ENCODE results near the gene ZNF189.

ZNF189 gene

GRCh38 chr9:101437806-101438232, 39.2 kb downstream of the ZNF189 start:
- Histone ChIP-seq H3K4me3 (ENCODE audit: low read depth, low read length) (no peak overlapping the region), H3K27me3 (ENCODE audit: control insufficient read depth, insufficient read depth, low read length) (no peaks in the 10 kb centered on the region), H3K4me1 (ENCODE audit: control insufficient read depth, insufficient read depth, low read length) (no peaks in the 10 kb centered on the region), H3K36me3 (ENCODE audit: control insufficient read depth, insufficient read depth, low read length) (no peaks in the 10 kb centered on the region), H3K9ac (ENCODE audit: low read depth, low read length) (no peak overlapping the region), H3K27ac (ENCODE audit: low read depth, low read length) (no peak overlapping the region), H3K9me3 (ENCODE audit: control insufficient read depth, insufficient read depth, low read length) (no peaks in the 10 kb centered on the region)

GRCh38 chr9:101438523-101438922, 39.9 kb downstream of the ZNF189 start:
- Histone ChIP-seq H3K9ac (ENCODE audit: low read depth, low read length) (no peak overlapping the region), H3K27ac (ENCODE audit: low read depth, low read length) (no peak overlapping the region), H3K9me3 (ENCODE audit: control insufficient read depth, insufficient read depth, low read length) (no peaks in the 10 kb centered on the region), H3K4me1 (ENCODE audit: control insufficient read depth, insufficient read depth, low read length) (no peaks in the 10 kb centered on the region), H3K27me3 (ENCODE audit: control insufficient read depth, insufficient read depth, low read length) (no peaks in the 10 kb centered on the region), H3K36me3 (ENCODE audit: control insufficient read depth, insufficient read depth, low read length) (no peaks in the 10 kb centered on the region), H3K4me3 (ENCODE audit: low read depth, low read length) (no peak overlapping the region)

DNA sequence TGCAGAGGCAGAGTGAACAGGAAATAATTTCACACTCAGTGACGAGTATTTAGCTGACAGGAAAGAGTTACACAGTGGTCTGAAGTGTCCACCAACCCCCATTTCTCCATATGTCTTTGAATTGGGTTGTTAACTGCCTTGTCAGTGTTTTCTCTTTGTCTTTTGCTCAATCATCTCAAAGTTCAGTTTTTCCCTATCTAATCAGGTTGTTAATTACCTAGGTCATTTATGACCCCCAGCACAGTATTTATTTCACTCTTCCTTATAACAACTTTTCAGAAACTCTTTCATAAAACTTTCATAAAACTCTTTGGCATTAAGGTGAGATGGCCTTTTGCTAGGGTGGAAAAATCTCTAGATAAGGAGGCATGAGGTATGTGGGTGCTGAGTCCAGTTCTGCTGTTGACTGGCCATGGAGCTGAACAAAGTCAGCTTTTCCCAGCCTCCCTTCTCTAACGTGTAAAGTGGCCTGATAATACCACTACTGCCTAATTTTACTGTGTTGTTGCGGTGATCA, 42.1 kb downstream of the ZNF189 start:
- H3K9ac ChIP-seq (ENCODE audit: low read depth, low read length) = no peak overlapping the region
- H3K9me3 ChIP-seq (ENCODE audit: control insufficient read depth, insufficient read depth, low read length) = no peaks in the 10 kb centered on the region
- no peak overlapping the region for H3K27ac ChIP-seq (ENCODE audit: low read depth, low read length)
- H3K4me1 ChIP-seq (ENCODE audit: control insufficient read depth, insufficient read depth, low read length) = no peaks in the 10 kb centered on the region
- no peak overlapping the region for H3K4me3 ChIP-seq (ENCODE audit: low read depth, low read length)
- no peaks in the 10 kb centered on the region for H3K27me3 ChIP-seq (ENCODE audit: control insufficient read depth, insufficient read depth, low read length)
- no peaks in the 10 kb centered on the region for H3K36me3 ChIP-seq (ENCODE audit: control insufficient read depth, insufficient read depth, low read length)

DNA sequence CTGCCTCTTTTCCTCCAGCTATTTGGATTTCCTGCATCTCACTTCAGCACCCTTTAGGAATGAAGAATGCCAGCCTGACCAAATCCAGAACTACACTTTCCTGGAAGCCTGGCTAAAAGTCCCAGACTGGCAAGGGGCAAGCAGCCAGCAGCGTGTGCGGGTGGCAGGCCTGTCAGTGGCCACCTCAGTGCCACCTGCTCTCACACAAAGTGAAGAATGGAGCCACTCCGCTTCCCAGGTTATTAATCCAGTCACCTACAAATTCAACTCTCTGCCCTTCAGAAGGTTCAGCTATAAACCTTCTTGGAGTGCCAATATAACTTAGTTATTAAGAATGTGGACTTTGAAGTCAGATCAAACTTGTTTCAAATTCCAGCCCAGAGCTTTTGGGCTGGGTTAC, 43.7 kb downstream of the ZNF189 start:
- Histone ChIP-seq H3K27me3 (ENCODE audit: control insufficient read depth, insufficient read depth, low read length) (no peaks in the 10 kb centered on the region), H3K36me3 (ENCODE audit: control insufficient read depth, insufficient read depth, low read length) (no peaks in the 10 kb centered on the region)

GRCh38 chr9:101442736-101443135, 44.1 kb downstream of the ZNF189 start:
- no peaks in the 10 kb centered on the region for H3K36me3 ChIP-seq (ENCODE audit: control insufficient read depth, insufficient read depth, low read length)
- no peak overlapping the region for H3K27ac ChIP-seq (ENCODE audit: low read depth, low read length)
- H3K9ac ChIP-seq (ENCODE audit: low read depth, low read length) = no peak overlapping the region
- H3K9me3 ChIP-seq (ENCODE audit: control insufficient read depth, insufficient read depth, low read length) = no peaks in the 10 kb centered on the region
- H3K4me3 ChIP-seq (ENCODE audit: low read depth, low read length) = no peak overlapping the region
- no peaks in the 10 kb centered on the region for H3K4me1 ChIP-seq (ENCODE audit: control insufficient read depth, insufficient read depth, low read length)
- no peaks in the 10 kb centered on the region for H3K27me3 ChIP-seq (ENCODE audit: control insufficient read depth, insufficient read depth, low read length)

More for the DNA sequence above, 43.7 kb downstream of the ZNF189 start:
- H3K9me3 ChIP-seq (ENCODE audit: control insufficient read depth, insufficient read depth, low read length) = no peaks in the 10 kb centered on the region
- H3K27ac ChIP-seq (ENCODE audit: low read depth, low read length) = no peak overlapping the region
- no peak overlapping the region for H3K4me3 ChIP-seq (ENCODE audit: low read depth, low read length)
- H3K4me1 ChIP-seq (ENCODE audit: control insufficient read depth, insufficient read depth, low read length) = no peaks in the 10 kb centered on the region
- H3K9ac ChIP-seq (ENCODE audit: low read depth, low read length) = no peak overlapping the region

DNA sequence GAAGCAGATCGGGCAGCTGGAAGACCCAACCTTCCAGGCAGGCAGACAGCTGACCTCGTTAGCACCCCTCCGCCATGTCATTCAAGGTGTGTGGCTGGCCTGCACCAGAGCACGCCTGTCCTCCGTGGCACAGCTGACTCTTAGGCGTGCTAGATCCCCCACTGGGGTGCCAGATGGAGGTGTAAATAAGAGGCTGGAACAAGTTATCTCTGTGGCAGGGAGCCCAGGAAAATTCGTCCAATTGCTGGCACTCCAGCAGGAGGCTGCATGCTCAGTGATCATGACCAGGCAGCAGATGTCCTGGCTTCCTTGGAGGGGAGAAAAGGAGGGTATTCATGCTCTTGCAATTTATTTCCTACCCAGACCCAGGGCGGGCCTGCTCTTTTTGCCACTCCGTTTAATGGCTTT, 44.7 kb downstream of the ZNF189 start:
- no peaks in the 10 kb centered on the region for H3K36me3 ChIP-seq (ENCODE audit: control insufficient read depth, insufficient read depth, low read length)
- H3K27ac ChIP-seq (ENCODE audit: low read depth, low read length) = no peak overlapping the region
- H3K4me1 ChIP-seq (ENCODE audit: control insufficient read depth, insufficient read depth, low read length) = no peaks in the 10 kb centered on the region
- no peak overlapping the region for H3K4me3 ChIP-seq (ENCODE audit: low read depth, low read length)
- H3K27me3 ChIP-seq (ENCODE audit: control insufficient read depth, insufficient read depth, low read length) = no peaks in the 10 kb centered on the region
- no peaks in the 10 kb centered on the region for H3K9me3 ChIP-seq (ENCODE audit: control insufficient read depth, insufficient read depth, low read length)
- no peak overlapping the region for H3K9ac ChIP-seq (ENCODE audit: low read depth, low read length)

DNA sequence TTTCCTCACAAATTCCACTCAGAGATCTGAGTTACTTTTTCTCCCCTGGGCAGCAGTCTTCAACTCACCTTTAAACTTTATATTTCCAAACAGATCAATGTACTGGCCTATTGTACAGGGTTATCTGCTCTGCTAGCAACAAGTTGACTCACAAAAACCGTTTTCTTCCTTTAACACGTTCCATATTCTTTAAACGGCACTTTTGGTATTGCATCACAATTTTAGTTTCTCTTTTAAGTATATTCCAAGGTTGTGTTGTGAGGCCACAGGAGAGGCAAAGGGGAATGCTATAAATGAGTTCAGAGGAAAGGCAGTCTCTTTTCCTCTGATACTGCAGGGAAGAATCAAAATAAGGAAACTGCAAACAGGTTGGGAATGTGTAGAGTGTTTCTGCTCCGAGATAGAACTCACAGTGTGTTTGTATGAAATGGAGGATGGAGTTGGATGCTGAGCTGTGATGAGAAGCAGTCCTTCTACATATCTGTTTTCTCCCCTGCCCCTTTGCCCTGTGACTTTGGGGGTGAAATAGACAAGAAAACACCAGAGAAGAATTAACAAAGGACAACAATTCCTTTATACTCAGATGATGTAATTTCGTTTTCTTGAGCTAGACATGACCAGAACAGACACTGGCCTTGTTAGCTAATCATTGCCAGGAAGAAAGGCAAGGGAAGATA, 46.8 kb downstream of the ZNF189 start:
- Histone ChIP-seq H3K9ac (ENCODE audit: low read depth, low read length) (no peak overlapping the region), H3K4me3 (ENCODE audit: low read depth, low read length) (no peak overlapping the region), H3K9me3 (ENCODE audit: control insufficient read depth, insufficient read depth, low read length) (no peaks in the 10 kb centered on the region), H3K36me3 (ENCODE audit: control insufficient read depth, insufficient read depth, low read length) (no peaks in the 10 kb centered on the region), H3K27ac (ENCODE audit: low read depth, low read length) (no peak overlapping the region), H3K4me1 (ENCODE audit: control insufficient read depth, insufficient read depth, low read length) (no peaks in the 10 kb centered on the region), H3K27me3 (ENCODE audit: control insufficient read depth, insufficient read depth, low read length) (no peaks in the 10 kb centered on the region)

DNA sequence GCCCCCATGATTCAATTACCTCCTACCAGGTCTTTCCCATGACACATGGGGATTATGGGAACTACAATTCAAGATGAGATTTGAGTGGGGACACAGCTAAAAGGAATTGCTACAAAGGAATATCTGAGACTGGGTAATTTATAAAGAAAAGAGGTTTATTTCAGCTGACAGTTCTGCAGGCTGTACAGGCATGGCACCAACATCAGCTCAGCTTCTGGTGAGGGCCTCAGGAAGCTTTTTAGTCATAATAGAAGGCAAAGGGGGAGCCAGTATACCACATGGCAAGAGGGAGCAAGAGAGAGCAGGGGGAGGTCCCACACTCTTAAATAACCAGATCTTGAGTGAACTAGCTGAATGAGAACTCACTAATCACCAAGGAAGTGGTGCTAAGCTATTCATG, 48.1 kb downstream of the ZNF189 start:
- Histone ChIP-seq H3K4me1 (ENCODE audit: control insufficient read depth, insufficient read depth, low read length) (no peaks in the 10 kb centered on the region), H3K9ac (ENCODE audit: low read depth, low read length) (no peak overlapping the region), H3K9me3 (ENCODE audit: control insufficient read depth, insufficient read depth, low read length) (no peaks in the 10 kb centered on the region), H3K4me3 (ENCODE audit: low read depth, low read length) (no peak overlapping the region), H3K36me3 (ENCODE audit: control insufficient read depth, insufficient read depth, low read length) (no peaks in the 10 kb centered on the region), H3K27ac (ENCODE audit: low read depth, low read length) (no peak overlapping the region), H3K27me3 (ENCODE audit: control insufficient read depth, insufficient read depth, low read length) (no peaks in the 10 kb centered on the region)

DNA sequence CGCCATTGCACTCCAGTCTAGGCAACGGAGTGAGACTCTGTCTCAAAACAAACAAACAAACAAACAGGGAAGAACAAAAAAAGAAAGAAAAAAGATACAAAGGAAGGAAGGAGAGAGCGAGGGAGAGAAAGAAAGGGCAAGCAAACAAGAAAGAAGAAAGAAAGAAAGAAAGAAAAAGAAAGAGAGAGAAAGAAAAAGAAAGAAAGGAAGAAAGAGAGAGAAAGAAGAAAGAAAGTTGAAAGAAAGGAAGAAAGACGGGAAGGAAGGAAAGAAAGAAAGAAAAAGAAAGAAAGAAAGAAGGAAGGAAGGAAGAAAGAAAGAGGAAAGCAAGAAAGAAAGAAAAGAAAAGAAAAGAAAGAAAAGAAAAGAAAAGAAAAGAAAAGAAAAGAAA, 50.0 kb downstream of the ZNF189 start:
- H3K27ac ChIP-seq (ENCODE audit: low read depth, low read length) = no peak overlapping the region
- H3K27me3 ChIP-seq (ENCODE audit: control insufficient read depth, insufficient read depth, low read length) = no peaks in the 10 kb centered on the region
- no peak overlapping the region for H3K9ac ChIP-seq (ENCODE audit: low read depth, low read length)
- H3K4me1 ChIP-seq (ENCODE audit: control insufficient read depth, insufficient read depth, low read length) = no peaks in the 10 kb centered on the region
- no peaks in the 10 kb centered on the region for H3K36me3 ChIP-seq (ENCODE audit: control insufficient read depth, insufficient read depth, low read length)
- peak overlapping the region; percentile 77; the same call in 1 of the 2 replicates for H3K4me3 ChIP-seq (ENCODE audit: low read depth, low read length)
- no peaks in the 10 kb centered on the region for H3K9me3 ChIP-seq (ENCODE audit: control insufficient read depth, insufficient read depth, low read length)

GRCh38 chr9:101449071-101449721, 50.5 kb downstream of the ZNF189 start:
- peak overlapping the region; percentile 42 for H3K27ac ChIP-seq (ENCODE audit: low read depth, low read length)
- H3K4me3 ChIP-seq (ENCODE audit: low read depth, low read length) = peak overlapping the region; percentile 77
- no peaks in the 10 kb centered on the region for H3K4me1 ChIP-seq (ENCODE audit: control insufficient read depth, insufficient read depth, low read length)
- no peaks in the 10 kb centered on the region for H3K9me3 ChIP-seq (ENCODE audit: control insufficient read depth, insufficient read depth, low read length)
- no peaks in the 10 kb centered on the region for H3K27me3 ChIP-seq (ENCODE audit: control insufficient read depth, insufficient read depth, low read length)
- H3K9ac ChIP-seq (ENCODE audit: low read depth, low read length) = peak overlapping the region; percentile 40; the same call in 1 of the 2 replicates
- no peaks in the 10 kb centered on the region for H3K36me3 ChIP-seq (ENCODE audit: control insufficient read depth, insufficient read depth, low read length)

- no peaks in the 10 kb centered on the region for H3K4me1 ChIP-seq (ENCODE audit: control insufficient read depth, insufficient read depth, low read length)
- H3K4me3 ChIP-seq (ENCODE audit: low read depth, low read length) = no peak overlapping the region
- H3K9ac ChIP-seq (ENCODE audit: low read depth, low read length) = no peak overlapping the region
- H3K36me3 ChIP-seq (ENCODE audit: control insufficient read depth, insufficient read depth, low read length) = no peaks in the 10 kb centered on the region
- H3K27me3 ChIP-seq (ENCODE audit: control insufficient read depth, insufficient read depth, low read length) = no peaks in the 10 kb centered on the region
- H3K9me3 ChIP-seq (ENCODE audit: control insufficient read depth, insufficient read depth, low read length) = no peaks in the 10 kb centered on the region
- no peak overlapping the region for H3K27ac ChIP-seq (ENCODE audit: low read depth, low read length)
Measured at GRCh38 chr9:101450931-101451330, 52.3 kb downstream of the ZNF189 start.
